Immature natural killer cell (primary cell): ENCODE data around the gene SFXN4. TPM values are rescaled to one million over a fixed set of nuclear protein-coding genes. Genes with fewer than 3 reads are reported as not detected.

ENCODE experiments used
- DNase-seq, 3 donors: peaks; one replicate each; pipeline ENCODE4 v3.0.0; 2022; ENCODE audit warnings: mixed read lengths in 1 of 3
- H3K27ac Mint-ChIP-seq, 6 donors: one replicate each; pipeline ENCODE4 v1.8.0; 2020; ENCODE audit warnings: mixed read lengths in 6 of 6, mild to moderate bottlenecking in 5 of 6, inconsistent platforms in 4 of 6, moderate library complexity in 3 of 6
- H3K27me3 Mint-ChIP-seq, 3 donors: one replicate each; pipeline ENCODE4 v1.8.0; 2020 to 2021; ENCODE audit warnings: low read depth in 3 of 3, mild to moderate bottlenecking in 3 of 3, mixed read lengths in 3 of 3, moderate library complexity in 3 of 3, inconsistent platforms in 1 of 3
- H3K36me3 Mint-ChIP-seq, 3 donors: one replicate each; pipeline ENCODE4 v1.8.0; 2020; ENCODE audit warnings: mixed read lengths in 3 of 3, inconsistent platforms in 2 of 3, mild to moderate bottlenecking in 2 of 3
- H3K4me1 Mint-ChIP-seq, 2 donors: one replicate each; pipeline ENCODE4 v1.8.0; 2020; ENCODE audit warnings: inconsistent platforms in 2 of 2, mild to moderate bottlenecking in 2 of 2, mixed read lengths in 2 of 2, moderate library complexity in 1 of 2
- H3K4me3 Mint-ChIP-seq, 5 donors: one replicate each; pipeline ENCODE4 v1.8.0; 2020; ENCODE audit warnings: mild to moderate bottlenecking in 5 of 5, mixed read lengths in 5 of 5, inconsistent platforms in 3 of 5, moderate library complexity in 3 of 5
- H3K9me3 Mint-ChIP-seq, 6 donors: one replicate each; pipeline ENCODE4 v1.8.0; 2020; ENCODE audit warnings: mild to moderate bottlenecking in 6 of 6, mixed read lengths in 6 of 6, inconsistent platforms in 4 of 6, moderate library complexity in 3 of 6
- polyA plus RNA-seq, 3 donors: library from polyadenylated mRNA; unstranded; fragments of 300-500 nt; fragmentation: Illumina TruSeq; gene quantifications; one replicate each; pipeline ENCODE4 v1.2.3, GENCODE V29; 2021

The SFXN4 gene
- 10 to 100 TPM; 11.6 to 15.7 (median 12.6) TPM for polyA plus RNA-seq

GRCh38 chr10:119165171-119166117, at the start of gene SFXN4:
Gene SFXN4, minus strand, starts transcription at chr10:119165714. Its CDS starts 67 bp downstream, at chr10:119165647.
- Mint-ChIP-seq H3K36me3 (peaks cover 9 to 14% (median 14%) of the 10 kb centered on the region in 3 donors), H3K4me1 (peaks cover 16 to 23% of the 10 kb centered on the region in 2 donors), H3K27me3 (peaks cover 0 to 4% (median 2%) of the 10 kb centered on the region in 3 donors), H3K4me3 (peak within 1 kb of the TSS; percentile 88 to 92 (median 92)), H3K9me3 (no peaks in the 10 kb centered on the region), H3K27ac (peak within 1 kb of the TSS; percentile 88 to 94 (median 92))
- DNase-seq: peak; percentile 82 to 84 (median 84)

- peak overlapping the region; percentile 58 to 85 (median 75) for H3K4me3 Mint-ChIP-seq
- H3K9me3 Mint-ChIP-seq: no peaks in the 10 kb centered on the region
- H3K4me1 Mint-ChIP-seq: peaks cover 60 to 61% of the 10 kb centered on the region in 2 donors
- H3K27me3 Mint-ChIP-seq: peaks cover 2 to 17% (median 4%) of the 10 kb centered on the region in 3 donors
- no peaks in the 10 kb centered on the region for H3K36me3 Mint-ChIP-seq
- DNase-seq: peak; percentile 35 to 53 (median 41)
- peak overlapping the region; percentile 89 to 97 (median 93) for H3K27ac Mint-ChIP-seq
Measured at GRCh38 chr10:119211625-119212441, 46.3 kb upstream of the SFXN4 start.

- Mint-ChIP-seq H3K9me3 (no peaks in the 10 kb centered on the region), H3K4me1 (peaks cover 64 to 65% of the 10 kb centered on the region in 2 donors), H3K27me3 (peaks cover 4 to 14% (median 4%) of the 10 kb centered on the region in 3 donors), H3K4me3 (peak overlapping the region; percentile 33 to 85 (median 75)), H3K27ac (peak overlapping the region; percentile 89 to 97 (median 93)), H3K36me3 (no peaks in the 10 kb centered on the region)
- no peak for DNase-seq
Measured at GRCh38 chr10:119211176-119211575, 45.7 kb upstream of the SFXN4 start.

- H3K4me1 Mint-ChIP-seq: peaks cover 69 to 70% of the 10 kb centered on the region in 2 donors
- DNase-seq: no peak
- peaks cover 4 to 13% (median 4%) of the 10 kb centered on the region in 3 donors for H3K27me3 Mint-ChIP-seq
- peak overlapping the region in 1 of 5 donors; percentile 7 for H3K4me3 Mint-ChIP-seq
- peak overlapping the region in 5 of 6 donors; percentile 7 to 94 (median 89) for H3K27ac Mint-ChIP-seq
- H3K9me3 Mint-ChIP-seq: no peaks in the 10 kb centered on the region
- H3K36me3 Mint-ChIP-seq: no peaks in the 10 kb centered on the region
Measured at GRCh38 chr10:119210633-119211032, 45.1 kb upstream of the SFXN4 start.

GRCh38 chr10:119209736-119210355, 44.3 kb upstream of the SFXN4 start:
- H3K27ac Mint-ChIP-seq: peak overlapping the region; percentile 72 to 97 (median 87)
- H3K27me3 Mint-ChIP-seq: peaks cover 4 to 13% (median 4%) of the 10 kb centered on the region in 3 donors

GRCh38 chr10:119209035-119209735, 43.7 kb upstream of the SFXN4 start:
- peak; percentile 33 to 49 (median 39) for DNase-seq
- H3K27ac Mint-ChIP-seq: peak overlapping the region; percentile 79 to 97 (median 87)
- H3K4me1 Mint-ChIP-seq: peaks cover 65 to 66% of the 10 kb centered on the region in 2 donors
- H3K4me3 Mint-ChIP-seq: peak overlapping the region; percentile 89 to 99 (median 96)
- peaks cover 4 to 15% (median 6%) of the 10 kb centered on the region in 3 donors for H3K27me3 Mint-ChIP-seq
- H3K9me3 Mint-ChIP-seq: no peaks in the 10 kb centered on the region
- H3K36me3 Mint-ChIP-seq: no peaks in the 10 kb centered on the region

More at GRCh38 chr10:119209736-119210355, 44.3 kb upstream of the SFXN4 start:
- Mint-ChIP-seq H3K36me3 (no peaks in the 10 kb centered on the region), H3K4me3 (peak overlapping the region; percentile 89 to 99 (median 96)), H3K9me3 (no peaks in the 10 kb centered on the region), H3K4me1 (peaks cover 69 to 70% of the 10 kb centered on the region in 2 donors)
- DNase-seq: no peak

GRCh38 chr10:119208553-119208940, 43.0 kb upstream of the SFXN4 start:
- DNase-seq: no peak
- Mint-ChIP-seq H3K9me3 (no peaks in the 10 kb centered on the region), H3K27ac (peak overlapping the region; percentile 79 to 97 (median 87)), H3K4me3 (peak overlapping the region; percentile 89 to 99 (median 96)), H3K4me1 (peaks cover 58 to 59% of the 10 kb centered on the region in 2 donors), H3K27me3 (peaks cover 4 to 15% (median 7%) of the 10 kb centered on the region in 3 donors), H3K36me3 (no peaks in the 10 kb centered on the region)

GRCh38 chr10:119207713-119208552, 42.4 kb upstream of the SFXN4 start:
- peaks cover 4 to 15% (median 8%) of the 10 kb centered on the region in 3 donors for H3K27me3 Mint-ChIP-seq
- no peaks in the 10 kb centered on the region for H3K9me3 Mint-ChIP-seq
- H3K27ac Mint-ChIP-seq: peak overlapping the region; percentile 79 to 97 (median 87)
- peak overlapping the region; percentile 89 to 99 (median 96) for H3K4me3 Mint-ChIP-seq
- no peaks in the 10 kb centered on the region for H3K36me3 Mint-ChIP-seq
- peak in 2 of 3 donors; percentile 46 to 52 for DNase-seq
- peaks cover 54 to 56% of the 10 kb centered on the region in 2 donors for H3K4me1 Mint-ChIP-seq

GRCh38 chr10:119207366-119207666, 41.8 kb upstream of the SFXN4 start, which contains the start of gene GRK5:
Gene GRK5, plus strand, starts transcription at chr10:119207571. Its CDS starts 347 bp downstream, at chr10:119207918.
- peaks cover 48 to 50% of the 10 kb centered on the region in 2 donors for H3K4me1 Mint-ChIP-seq
- H3K36me3 Mint-ChIP-seq: no peaks in the 10 kb centered on the region
- peak within 1 kb of the TSS; percentile 91 to 99 (median 96) for H3K27ac Mint-ChIP-seq
- peak; percentile 94 to 96 (median 95) for DNase-seq
- H3K9me3 Mint-ChIP-seq: no peaks in the 10 kb centered on the region
- peaks cover 4 to 15% (median 8%) of the 10 kb centered on the region in 3 donors for H3K27me3 Mint-ChIP-seq
- peak within 1 kb of the TSS; percentile 90 to 99 (median 96) for H3K4me3 Mint-ChIP-seq

GRCh38 chr10:119206603-119207365, 41.3 kb upstream of the SFXN4 start:
- Mint-ChIP-seq H3K4me3 (peak overlapping the region; percentile 90 to 97 (median 96)), H3K27me3 (peaks cover 4 to 15% (median 8%) of the 10 kb centered on the region in 3 donors), H3K9me3 (no peaks in the 10 kb centered on the region), H3K4me1 (peaks cover 42 to 45% of the 10 kb centered on the region in 2 donors), H3K36me3 (no peaks in the 10 kb centered on the region), H3K27ac (peak overlapping the region; percentile 91 to 99 (median 96))
- peak; percentile 72 to 79 (median 78) for DNase-seq

GRCh38 chr10:119205894-119206602, 40.5 kb upstream of the SFXN4 start:
- Mint-ChIP-seq H3K4me1 (peaks cover 35 to 37% of the 10 kb centered on the region in 2 donors), H3K4me3 (peak overlapping the region; percentile 90 to 97 (median 95)), H3K36me3 (no peaks in the 10 kb centered on the region), H3K9me3 (no peaks in the 10 kb centered on the region), H3K27ac (peak overlapping the region; percentile 91 to 99 (median 96)), H3K27me3 (peaks cover 4 to 15% (median 11%) of the 10 kb centered on the region in 3 donors)
- peak in 2 of 3 donors; percentile 36 to 47 for DNase-seq
